SH-SY5Y (cell line): ENCODE results near the gene PRM3.

Experiments used
- GATA2 ChIP-seq: IDR thresholded peaks from 2 replicates; pipeline ENCODE4 v1.6.1; 2011; ENCODE audit warnings: mild to moderate bottlenecking, low read depth, low read length
- GATA3 ChIP-seq: IDR thresholded peaks from 2 replicates; pipeline ENCODE4 v1.6.1; 2011; ENCODE audit warnings: low read depth, mild to moderate bottlenecking, low read length, moderate library complexity

DNA sequence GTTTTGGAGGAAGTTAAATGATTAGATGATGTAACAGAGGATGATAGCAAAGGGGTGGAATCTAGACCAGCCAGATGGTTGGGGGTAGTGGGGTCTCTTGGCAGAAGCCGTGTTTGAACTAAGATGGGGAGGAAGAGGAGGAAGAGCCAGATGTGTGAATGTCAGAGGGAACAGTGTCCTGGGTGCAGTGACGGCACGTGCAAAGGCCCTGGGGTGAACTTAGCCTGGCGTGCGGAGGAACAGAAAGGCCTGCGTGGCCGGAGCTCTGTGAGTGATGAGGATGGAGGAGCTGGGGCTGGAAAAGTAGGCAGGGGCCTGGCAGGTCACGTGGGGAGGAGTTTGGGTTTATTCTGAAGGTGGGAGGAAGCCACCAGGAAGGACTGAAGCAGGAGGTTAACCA, 45.4 kb upstream of the PRM3 start:
- TF ChIP-seq GATA2 = no peak
- TF ChIP-seq GATA3 = no peak
